GM13976 (cell line): ENCODE results near the gene PARVA.

Experiments
- DNase-seq: peaks from one replicate; pipeline ENCODE4 v3.0.0; 2012; ENCODE audit warnings: low spot score
- in situ Hi-C: fragments of 300-500 bp; cut with MboI; formaldehyde crosslinking; loops from one replicate; pipeline ENCODE4 v1.12.0; 2022; ENCODE audit warnings: low sequenced_read_pairs, mixed read lengths, inconsistent platforms; ENCODE audit not compliant: unreplicated experiment
- TF ChIP-seq, protein P1 (sequence below): IDR thresholded peaks from 2 replicates; pipeline ENCODE4 v1.5.1; 2012; ENCODE audit warnings: borderline replicate concordance, mild to moderate bottlenecking; ENCODE audit not compliant: insufficient read depth; ENCODE audit errors: extremely low read depth, missing control alignments, control extremely low read depth

The PARVA gene

DNA sequence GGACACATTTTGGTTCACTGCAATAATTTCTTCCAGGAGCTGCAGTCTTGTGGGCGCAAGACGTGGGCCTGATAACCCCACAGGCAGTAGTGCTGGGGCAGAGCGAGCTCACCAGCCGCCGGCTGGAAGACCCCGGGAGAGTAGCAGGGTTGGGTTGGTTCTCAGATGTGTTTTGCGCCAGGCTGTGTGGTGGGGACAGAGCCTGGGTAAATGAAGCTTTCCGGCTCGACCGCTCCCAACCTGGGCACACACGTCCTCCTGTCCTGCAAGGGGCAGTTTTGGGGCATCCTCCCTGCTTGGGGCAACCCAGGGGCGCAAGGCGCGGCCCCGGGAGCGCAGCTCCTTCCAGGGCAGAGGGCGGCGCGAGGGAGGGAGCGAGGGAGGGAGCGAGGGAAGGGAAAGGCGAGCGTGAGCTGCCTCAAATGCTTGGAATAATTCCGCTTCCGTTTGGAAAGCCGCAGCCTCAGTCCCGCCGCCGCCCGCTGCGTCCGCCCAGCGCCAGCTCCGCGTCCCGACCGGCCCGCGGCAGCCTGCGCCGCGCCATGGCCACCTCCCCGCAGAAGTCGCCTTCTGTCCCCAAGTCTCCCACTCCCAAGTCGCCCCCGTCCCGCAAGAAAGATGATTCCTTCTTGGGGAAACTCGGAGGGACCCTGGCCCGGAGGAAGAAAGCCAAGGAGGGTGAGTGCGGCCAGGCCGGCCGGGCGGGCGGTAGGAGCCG, at the start of gene PARVA:
TSS of gene PARVA (plus strand) at position 466 of the 718 bp plus-strand sequence. CDS start at position 543, 77 bp downstream.
- DNase-seq: no peak
- in situ Hi-C loops: no loop called here

DNA sequence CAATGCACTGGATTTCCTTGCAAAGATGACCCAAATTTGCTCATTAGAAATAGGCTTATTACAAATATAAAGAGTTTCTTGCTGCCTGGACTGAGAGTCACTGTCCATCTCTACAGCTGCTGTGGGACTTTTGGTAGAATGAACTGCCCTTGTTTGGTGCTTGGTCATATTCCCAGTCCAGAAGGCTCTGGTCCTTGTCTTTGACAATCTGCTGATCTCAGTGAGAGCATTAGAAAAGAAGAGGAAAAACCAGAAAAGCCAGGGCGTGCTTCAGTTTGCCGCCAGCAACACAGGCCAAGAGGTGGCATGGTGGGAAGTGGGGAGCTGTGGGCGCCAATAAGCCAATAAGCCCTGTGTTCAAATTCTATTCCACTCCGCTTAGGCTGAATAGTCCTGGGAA, 48.2 kb upstream of the PARVA start:
- TF ChIP-seq, protein P1, sequence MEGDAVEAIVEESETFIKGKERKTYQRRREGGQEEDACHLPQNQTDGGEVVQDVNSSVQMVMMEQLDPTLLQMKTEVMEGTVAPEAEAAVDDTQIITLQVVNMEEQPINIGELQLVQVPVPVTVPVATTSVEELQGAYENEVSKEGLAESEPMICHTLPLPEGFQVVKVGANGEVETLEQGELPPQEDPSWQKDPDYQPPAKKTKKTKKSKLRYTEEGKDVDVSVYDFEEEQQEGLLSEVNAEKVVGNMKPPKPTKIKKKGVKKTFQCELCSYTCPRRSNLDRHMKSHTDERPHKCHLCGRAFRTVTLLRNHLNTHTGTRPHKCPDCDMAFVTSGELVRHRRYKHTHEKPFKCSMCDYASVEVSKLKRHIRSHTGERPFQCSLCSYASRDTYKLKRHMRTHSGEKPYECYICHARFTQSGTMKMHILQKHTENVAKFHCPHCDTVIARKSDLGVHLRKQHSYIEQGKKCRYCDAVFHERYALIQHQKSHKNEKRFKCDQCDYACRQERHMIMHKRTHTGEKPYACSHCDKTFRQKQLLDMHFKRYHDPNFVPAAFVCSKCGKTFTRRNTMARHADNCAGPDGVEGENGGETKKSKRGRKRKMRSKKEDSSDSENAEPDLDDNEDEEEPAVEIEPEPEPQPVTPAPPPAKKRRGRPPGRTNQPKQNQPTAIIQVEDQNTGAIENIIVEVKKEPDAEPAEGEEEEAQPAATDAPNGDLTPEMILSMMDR: no peak
- DNase-seq: no peak
- in situ Hi-C loops: loop anchor here (25.0 kb wide), 1 partner anchor 558 kb away; no protein-coding TSS in a partner anchor

More for the DNA sequence above, at the start of gene PARVA:
- TF ChIP-seq, protein P1: no peak

- DNase-seq: no peak
- TF ChIP-seq, protein P1: no peak
- in situ Hi-C loops: loop anchor here (25.0 kb wide), 1 partner anchor 558 kb away; no protein-coding TSS in a partner anchor
Measured at GRCh38 chr11:12329797-12330196, 47.6 kb upstream of the PARVA start.

GRCh38 chr11:12330485-12331231, 46.7 kb upstream of the PARVA start:
- in situ Hi-C loops: loop anchor here (25.0 kb wide), 1 partner anchor 557 kb away; no protein-coding TSS in a partner anchor
- DNase-seq: no peak
- TF ChIP-seq, protein P1: no peak

DNA sequence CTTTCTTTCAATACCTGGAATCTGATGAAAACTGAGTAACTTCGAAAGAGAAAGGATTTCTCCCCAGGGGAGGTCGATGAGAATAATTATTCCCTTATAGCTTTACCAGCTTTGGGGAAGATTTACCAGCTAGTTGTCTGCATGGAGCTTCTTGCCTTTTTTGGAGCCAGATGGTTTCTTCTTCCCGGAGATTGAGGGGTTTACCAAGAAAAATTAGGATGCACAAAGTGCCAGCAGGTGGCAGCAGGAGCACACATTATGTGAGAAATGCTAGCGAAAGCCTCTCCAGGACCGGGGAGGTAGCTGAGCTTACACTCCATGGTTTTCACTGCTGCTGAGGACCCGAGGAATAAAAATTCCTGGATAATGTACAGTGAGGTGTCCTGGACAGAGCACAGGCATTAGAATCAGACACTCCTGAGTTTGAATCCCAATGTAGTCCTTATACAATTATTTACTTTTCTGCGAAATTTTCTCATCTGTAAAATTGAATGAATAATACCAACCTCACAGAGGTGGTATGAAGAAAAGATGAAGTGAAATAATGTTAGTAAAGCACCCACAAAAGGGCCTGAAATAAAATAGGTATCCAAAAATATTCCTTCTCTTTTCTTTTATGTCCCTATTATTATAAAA, 46.0 kb upstream of the PARVA start:
- in situ Hi-C loops: loop anchor here (25.0 kb wide), 1 partner anchor 556 kb away; no protein-coding TSS in a partner anchor
- DNase-seq: peak; percentile 40
- TF ChIP-seq, protein P1: peak; percentile 62

DNA sequence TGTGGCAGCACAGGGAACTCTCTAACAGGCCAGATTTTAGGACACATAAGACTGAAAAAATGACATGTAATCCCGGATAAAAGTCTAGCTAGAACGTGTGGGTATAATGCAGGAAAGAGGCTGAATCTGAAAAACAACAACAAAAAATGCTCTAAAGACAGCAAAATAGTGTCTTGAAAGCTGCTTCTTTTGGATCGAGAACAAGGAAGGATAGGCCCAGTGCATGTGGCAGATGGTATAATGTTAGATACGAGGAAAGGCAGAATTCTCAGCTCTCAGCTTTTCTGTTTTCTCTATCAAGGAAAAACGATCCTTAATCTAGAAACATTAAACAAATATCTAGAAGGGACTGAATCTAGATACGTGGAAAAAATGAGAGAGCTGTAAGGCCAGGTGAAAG, 33.8 kb upstream of the PARVA start:
- in situ Hi-C loops: loop anchor here (25.0 kb wide), 1 partner anchor 544 kb away; no protein-coding TSS in a partner anchor
- DNase-seq: no peak
- TF ChIP-seq, protein P1: no peak
